Measurements from ENCODE around the gene E2F4. TPM values are rescaled to one million over a fixed set of nuclear protein-coding genes. Genes with fewer than 3 reads are reported as not detected.

Gene E2F4
- total and polyA plus RNA-seq, 9 of the 15 experiments (the other 6 are each of a cell fraction or from before 2014, with no cell fraction given), result 9.7 to 139 (median 106) TPM

DNA sequence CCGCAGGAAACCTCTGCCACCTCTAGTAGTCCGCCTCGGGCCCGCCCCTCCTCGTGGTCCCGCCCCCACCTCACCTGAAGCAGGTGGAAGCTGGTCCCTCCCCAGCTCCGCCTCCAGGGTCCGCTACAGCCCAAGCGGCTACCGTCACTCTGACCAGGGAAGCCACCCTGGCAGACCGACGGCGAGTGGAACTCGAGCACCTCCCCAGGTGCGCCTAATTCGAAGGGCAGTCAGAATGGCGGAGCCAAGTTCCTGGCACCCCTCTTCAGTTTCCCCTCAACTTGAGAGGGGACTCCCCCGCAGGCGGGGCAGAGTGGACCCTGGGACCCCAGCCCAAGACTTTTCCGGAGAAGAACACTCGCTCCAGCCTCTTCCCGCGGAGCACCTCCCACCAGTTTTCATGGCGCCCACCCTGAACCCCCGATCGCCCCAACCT lies 54.8 kb downstream of the E2F4 start (continued):
- TF ChIP-seq, protein P1, sequence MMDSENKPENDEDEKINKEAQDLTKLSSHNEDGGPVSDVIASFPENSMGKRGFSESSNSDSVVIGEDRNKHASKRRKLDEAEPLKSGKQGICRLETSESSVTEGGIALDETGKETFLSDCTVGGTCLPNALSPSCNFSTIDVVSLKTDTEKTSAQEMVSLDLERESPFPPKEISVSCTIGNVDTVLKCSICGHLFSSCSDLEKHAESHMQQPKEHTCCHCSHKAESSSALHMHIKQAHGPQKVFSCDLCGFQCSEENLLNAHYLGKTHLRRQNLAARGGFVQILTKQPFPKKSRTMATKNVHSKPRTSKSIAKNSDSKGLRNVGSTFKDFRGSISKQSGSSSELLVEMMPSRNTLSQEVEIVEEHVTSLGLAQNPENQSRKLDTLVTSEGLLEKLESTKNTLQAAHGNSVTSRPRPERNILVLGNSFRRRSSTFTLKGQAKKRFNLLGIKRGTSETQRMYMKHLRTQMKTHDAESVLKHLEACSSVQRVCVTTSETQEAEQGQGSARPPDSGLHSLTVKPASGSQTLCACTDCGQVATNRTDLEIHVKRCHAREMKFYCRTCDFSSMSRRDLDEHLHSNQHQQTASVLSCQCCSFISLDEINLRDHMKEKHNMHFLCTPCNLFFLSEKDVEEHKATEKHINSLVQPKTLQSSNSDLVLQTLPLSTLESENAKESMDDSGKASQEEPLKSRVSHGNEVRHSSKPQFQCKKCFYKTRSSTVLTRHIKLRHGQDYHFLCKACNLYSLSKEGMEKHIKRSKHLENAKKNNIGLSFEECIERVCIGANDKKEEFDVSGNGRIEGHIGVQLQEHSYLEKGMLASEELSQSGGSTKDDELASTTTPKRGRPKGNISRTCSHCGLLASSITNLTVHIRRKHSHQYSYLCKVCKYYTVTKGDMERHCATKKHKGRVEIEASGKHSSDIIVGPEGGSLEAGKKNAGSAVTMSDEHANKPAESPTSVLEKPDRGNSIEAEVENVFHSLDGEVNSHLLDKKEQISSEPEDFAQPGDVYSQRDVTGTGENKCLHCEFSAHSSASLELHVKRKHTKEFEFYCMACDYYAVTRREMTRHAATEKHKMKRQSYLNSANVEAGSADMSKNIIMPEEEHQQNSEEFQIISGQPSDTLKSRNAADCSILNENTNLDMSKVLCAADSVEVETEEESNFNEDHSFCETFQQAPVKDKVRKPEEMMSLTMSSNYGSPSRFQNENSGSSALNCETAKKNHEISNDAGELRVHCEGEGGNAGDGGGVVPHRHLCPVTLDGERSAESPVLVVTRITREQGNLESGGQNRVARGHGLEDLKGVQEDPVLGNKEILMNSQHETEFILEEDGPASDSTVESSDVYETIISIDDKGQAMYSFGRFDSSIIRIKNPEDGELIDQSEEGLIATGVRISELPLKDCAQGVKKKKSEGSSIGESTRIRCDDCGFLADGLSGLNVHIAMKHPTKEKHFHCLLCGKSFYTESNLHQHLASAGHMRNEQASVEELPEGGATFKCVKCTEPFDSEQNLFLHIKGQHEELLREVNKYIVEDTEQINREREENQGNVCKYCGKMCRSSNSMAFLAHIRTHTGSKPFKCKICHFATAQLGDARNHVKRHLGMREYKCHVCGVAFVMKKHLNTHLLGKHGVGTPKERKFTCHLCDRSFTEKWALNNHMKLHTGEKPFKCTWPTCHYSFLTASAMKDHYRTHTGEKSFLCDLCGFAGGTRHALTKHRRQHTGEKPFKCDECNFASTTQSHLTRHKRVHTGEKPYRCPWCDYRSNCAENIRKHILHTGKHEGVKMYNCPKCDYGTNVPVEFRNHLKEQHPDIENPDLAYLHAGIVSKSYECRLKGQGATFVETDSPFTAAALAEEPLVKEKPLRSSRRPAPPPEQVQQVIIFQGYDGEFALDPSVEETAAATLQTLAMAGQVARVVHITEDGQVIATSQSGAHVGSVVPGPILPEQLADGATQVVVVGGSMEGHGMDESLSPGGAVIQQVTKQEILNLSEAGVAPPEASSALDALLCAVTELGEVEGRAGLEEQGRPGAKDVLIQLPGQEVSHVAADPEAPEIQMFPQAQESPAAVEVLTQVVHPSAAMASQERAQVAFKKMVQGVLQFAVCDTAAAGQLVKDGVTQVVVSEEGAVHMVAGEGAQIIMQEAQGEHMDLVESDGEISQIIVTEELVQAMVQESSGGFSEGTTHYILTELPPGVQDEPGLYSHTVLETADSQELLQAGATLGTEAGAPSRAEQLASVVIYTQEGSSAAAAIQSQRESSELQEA (IDR thresholded peaks at IDR 0.05; ENCODE audit: low read depth), result peak; percentile 57
- TF ChIP-seq RBM15 (IDR thresholded peaks at IDR 0.05; ENCODE audit: insufficient read depth, low read length), result no peak
- TF ChIP-seq GTF2B (IDR thresholded peaks at IDR 0.05; ENCODE audit: extremely low read depth, insufficient read length), result no peak
- TF ChIP-seq SAP30 (IDR thresholded peaks at IDR 0.05; ENCODE audit: borderline replicate concordance, insufficient read depth, low read depth, low read length, poor library complexity, severe bottlenecking), result peak; percentile 19
- TF ChIP-seq FOXA3 (CRISPR knock-in tag; conservative IDR thresholded peaks at IDR 0.05 in 1 of 2, IDR thresholded peaks at IDR 0.05 in 1 of 2), result no peak
- no peak for TF ChIP-seq ZNF668 (CRISPR knock-in tag; IDR thresholded peaks at IDR 0.05)
- TF ChIP-seq ZC3H11A (IDR thresholded peaks at IDR 0.05; ENCODE audit: low read depth, low read length), result no peak
- no peak for TF ChIP-seq PATZ1 (CRISPR knock-in tag; IDR thresholded peaks at IDR 0.05; ENCODE audit: borderline replicate concordance)
- no peak for TF ChIP-seq HSF4 (CRISPR knock-in tag; IDR thresholded peaks at IDR 0.05; ENCODE audit: borderline replicate concordance)
- TF ChIP-seq HBP1 (CRISPR knock-in tag; IDR thresholded peaks at IDR 0.05), result no peak
- TF ChIP-seq ZEB2 (IDR thresholded peaks at IDR 0.05), result peak; percentile 70; the same call in 1 of the 2 replicates
- TF ChIP-seq FOXJ3 (CRISPR knock-in tag; IDR thresholded peaks at IDR 0.05), result no peak
- no peak for TF ChIP-seq TCF7L2 (IDR thresholded peaks at IDR 0.05; ENCODE audit: low read depth, low read length)
